Spleen (tissue), 11 donors: ENCODE data around the gene SFMBT1. TPM values are rescaled to one million over a fixed set of nuclear protein-coding genes. Genes with fewer than 3 reads are reported as not detected.

ENCODE experiments used
- DNase-seq: peaks from one replicate; pipeline ENCODE4 v3.0.0-alpha.2; 2020
- H3K27ac ChIP-seq, 8 donors: fragments of 200-600 bp; sonication (generic) in 7 of 8; 1 replicate in 4 of 8; 2 replicates in 4 of 8; pipeline versions ENCODE4 v1.5.0 to v1.8.0; 2016 to 2021; ENCODE audit warnings: inconsistent platforms in 4 of 8, mild to moderate bottlenecking in 4 of 8, moderate library complexity in 1 of 8
- H3K27me3 ChIP-seq, 7 donors: fragments of 200-600 bp; sonication (generic) in 6 of 7; replicated peaks in 1 of 7; 1 replicate in 4 of 7; 2 replicates in 3 of 7; pipeline versions ENCODE4 v1.5.0 to v1.8.0; 2016 to 2021; ENCODE audit warnings: inconsistent platforms in 3 of 7, mild to moderate bottlenecking in 1 of 7
- H3K36me3 ChIP-seq, 6 donors: fragments of 200-600 bp; sonication (generic) in 5 of 6; 1 replicate in 4 of 6; 2 replicates in 2 of 6; pipeline versions ENCODE4 v1.5.0 to v1.8.0; 2016 to 2021; ENCODE audit warnings: inconsistent platforms in 2 of 6
- H3K4me1 ChIP-seq, 6 donors: fragments of 200-600 bp; sonication (generic) in 5 of 6; 1 replicate in 3 of 6; 2 replicates in 3 of 6; pipeline versions ENCODE4 v1.5.0 to v1.8.0; 2016 to 2021; ENCODE audit warnings: inconsistent platforms in 3 of 6
- H3K4me3 ChIP-seq, 8 donors: fragments of 200-600 bp; sonication (generic) in 7 of 8; 1 replicate in 4 of 8; 2 replicates in 4 of 8; pipeline versions ENCODE4 v1.5.0 to v1.8.0; 2016 to 2021; ENCODE audit warnings: inconsistent platforms in 4 of 8, mild to moderate bottlenecking in 4 of 8, moderate library complexity in 2 of 8
- H3K9me3 ChIP-seq, 8 donors: fragments of 200-600 bp; sonication (generic) in 7 of 8; 1 replicate in 4 of 8; 2 replicates in 4 of 8; pipeline versions ENCODE4 v1.5.0 to v1.8.0; 2016 to 2021; ENCODE audit warnings: inconsistent platforms in 4 of 8
- CTCF ChIP-seq, 11 experiments: fragments of 200-600 bp in 7 of 11; fragments of 450-650 bp in 4 of 11; sonication (generic) in 4 of 11; IDR thresholded peaks in 8 of 11; conservative IDR thresholded peaks in 3 of 11; 1 replicate in 7 of 11; 2 replicates in 4 of 11; pipeline versions ENCODE4 v1.4.0 to v1.8.0; 2016 to 2021; ENCODE audit warnings: antibody characterized with exemption in 11 of 11, inconsistent platforms in 4 of 11, mild to moderate bottlenecking in 1 of 11
- POLR2A ChIP-seq, 3 donors: fragments of 450-650 bp; IDR thresholded peaks; one replicate each; pipeline ENCODE4 v1.5.1; 2017; ENCODE audit warnings: antibody characterized with exemption in 3 of 3, mild to moderate bottlenecking in 1 of 3
- POLR2AphosphoS5 ChIP-seq, 3 donors: sonication (generic); formaldehyde crosslinking; IDR thresholded peaks; one replicate each; pipeline ENCODE4 v1.5.1; 2017; ENCODE audit warnings: antibody characterized with exemption in 3 of 3
- WGBS, 5 donors: extraction: QIAGEN DNeasy Blood & Tissue Kit in 3 of 5; methylation state at CpG; one replicate each; pipeline versions ENCODE4 v1.1.5 to v1.1.7; 2013 to 2018; 5-methylcytosine and 5-hydroxymethylcytosine counted together
- intact Hi-C: fragments of 100-400 bp; cut with DNase I; formaldehyde crosslinking; loops from one replicate; pipeline ENCODE4 v1.15.0; 2023; ENCODE audit warnings: low total_unique reads
- polyA plus RNA-seq, 3 donors: library from polyadenylated mRNA; stranded (reverse); fragments of 200-250 nt; gene quantifications; one replicate each; pipeline ENCODE4 v1.2.1, GENCODE V29; 2013
- total RNA-seq, 7 donors: library from RNA; depleted of rRNA in 3 of 7; stranded (reverse); fragments of >200 nt in 3 of 7; fragmentation: NEBNext Ultra II Directional in 4 of 7; extraction: Animal tissue kit (Norgen Biotek cat#: 25700) in 4 of 7; gene quantifications; one replicate each; pipeline versions ENCODE4 v1.1.0 to v1.2.1, GENCODE V29; 2016 to 2021
- donor health status: healthy with polysubstance abuse.
- donor health status: DM: no; HTN: no; CAD: no; lungs with moderate emphysema.
- donor health status: DM: no; HTN: no; CAD: no.
- donor health status: Bipolar disorder and iron deficiency.
- donor health status: healthy.
- donor health status: DM: no; HTN: no; CAD: no.
- donor health status: DM: yes; HTN: yes; CAD: no.

SFMBT1 gene
- total and polyA plus RNA-seq, 10 donors = 3.0 to 24.9 (median 12.3) TPM

GRCh38 chr3:52912885-52913731 lies 132.8 kb downstream of the SFMBT1 start:
- no peaks in the 10 kb centered on the region for H3K4me1 ChIP-seq
- H3K27me3 ChIP-seq = no peaks in the 10 kb centered on the region
- no peak for DNase-seq
- H3K27ac ChIP-seq = no peak overlapping the region
- no peak overlapping the region for H3K4me3 ChIP-seq
- H3K36me3 ChIP-seq = peaks cover 0 to 91% (median 28%) of the 10 kb centered on the region in 6 donors
- TF ChIP-seq CTCF (IDR thresholded peaks at IDR 0.05 in 8 of 11, conservative IDR thresholded peaks at IDR 0.05 in 3 of 11) = no peak
- TF ChIP-seq POLR2AphosphoS5 (IDR thresholded peaks at IDR 0.05) = no peak
- TF ChIP-seq POLR2A (IDR thresholded peaks at IDR 0.05) = no peak
- intact Hi-C loops = no loop called here
- no peaks in the 10 kb centered on the region for H3K9me3 ChIP-seq
- 85 to 94% (median 90%) methylated on average over 9 of the region's 9 CpGs for WGBS, 5 donors

DNA sequence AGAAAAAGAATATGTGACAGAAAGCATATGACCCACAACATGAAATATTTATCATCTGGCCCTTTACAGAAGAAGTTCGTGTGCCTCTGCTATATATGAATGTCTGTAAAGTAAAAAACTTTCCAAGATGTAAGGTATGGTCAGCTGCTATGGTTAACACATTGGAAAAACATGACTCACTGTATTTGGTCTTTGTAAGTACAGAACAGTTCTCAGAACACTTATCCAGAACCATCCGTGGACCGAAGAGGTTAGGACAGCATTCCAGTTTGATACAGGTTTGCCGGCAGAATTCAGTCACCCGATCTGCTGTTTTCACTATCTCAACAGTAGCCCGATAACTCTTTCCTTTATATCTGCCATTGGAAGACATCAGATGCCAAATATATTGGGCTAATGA lies 135.1 kb downstream of the SFMBT1 start:
- DNase-seq = no peak
- 93 to 96% (median 94%) methylated on average over 6 of the region's 6 CpGs for WGBS, 5 donors
- peaks cover 0 to 92% (median 38%) of the 10 kb centered on the region in 6 donors for H3K36me3 ChIP-seq
- TF ChIP-seq POLR2AphosphoS5 (IDR thresholded peaks at IDR 0.05) = no peak
- TF ChIP-seq POLR2A (IDR thresholded peaks at IDR 0.05) = no peak
- TF ChIP-seq CTCF (IDR thresholded peaks at IDR 0.05 in 8 of 11, conservative IDR thresholded peaks at IDR 0.05 in 3 of 11) = no peak
- intact Hi-C loops = no loop called here
- no peak overlapping the region for H3K27ac ChIP-seq
- H3K4me1 ChIP-seq = no peaks in the 10 kb centered on the region
- no peak overlapping the region for H3K4me3 ChIP-seq
- no peaks in the 10 kb centered on the region for H3K27me3 ChIP-seq
- H3K9me3 ChIP-seq = no peaks in the 10 kb centered on the region

DNA sequence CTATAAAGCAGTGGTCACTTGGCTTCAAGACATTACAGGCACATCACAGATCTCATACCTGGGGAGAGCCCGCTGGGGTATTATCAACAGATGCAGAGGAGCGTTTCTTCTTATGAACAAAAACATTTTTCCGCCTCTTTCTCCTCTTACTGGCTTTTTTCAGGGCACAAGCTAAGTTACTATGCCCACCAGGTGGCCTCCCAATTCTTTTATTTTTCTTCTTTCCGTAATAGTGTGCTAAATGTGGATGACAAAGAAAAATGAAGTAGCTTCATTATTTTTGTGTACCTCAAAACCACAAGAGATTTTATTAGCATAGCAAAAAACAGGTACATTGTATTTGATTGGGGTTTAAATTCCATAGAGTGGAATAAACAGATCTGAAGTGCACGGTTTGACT lies 138.4 kb downstream of the SFMBT1 start:
- Histone ChIP-seq H3K4me3 (no peak overlapping the region), H3K9me3 (no peaks in the 10 kb centered on the region), H3K4me1 (no peaks in the 10 kb centered on the region), H3K36me3 (peaks cover 0 to 91% (median 35%) of the 10 kb centered on the region in 6 donors), H3K27ac (no peak overlapping the region), H3K27me3 (no peaks in the 10 kb centered on the region)
- DNase-seq = no peak
- TF ChIP-seq POLR2AphosphoS5 (IDR thresholded peaks at IDR 0.05) (no peak), POLR2A (IDR thresholded peaks at IDR 0.05) (no peak), CTCF (IDR thresholded peaks at IDR 0.05 in 8 of 11, conservative IDR thresholded peaks at IDR 0.05 in 3 of 11) (no peak)
- WGBS, 5 donors = 89 to 94% (median 91%) methylated on average over 5 of the region's 5 CpGs
- intact Hi-C loops = no loop called here

DNA sequence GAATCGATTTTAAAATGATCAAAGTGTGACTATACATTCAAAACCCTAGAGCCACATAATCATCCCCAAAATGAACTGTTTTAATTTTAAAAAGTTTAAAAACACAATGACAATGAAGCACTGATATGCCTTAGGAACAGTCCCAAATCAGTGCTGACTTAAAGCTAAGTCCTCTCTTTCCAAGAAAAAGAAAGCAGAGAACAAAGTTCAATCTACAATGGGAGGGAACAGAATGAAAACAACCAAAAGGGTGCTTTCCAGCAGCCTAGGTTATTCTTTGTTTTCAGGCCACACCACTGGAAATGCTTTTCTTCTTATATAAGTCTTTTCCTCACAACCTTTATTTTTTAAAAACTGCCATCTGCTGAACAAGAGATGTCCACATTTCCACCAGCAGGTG lies 141.3 kb downstream of the SFMBT1 start:
- no peak for DNase-seq
- Histone ChIP-seq H3K9me3 (no peaks in the 10 kb centered on the region), H3K27me3 (no peaks in the 10 kb centered on the region), H3K4me1 (no peaks in the 10 kb centered on the region), H3K27ac (no peak overlapping the region), H3K36me3 (peaks cover 0 to 66% (median 26%) of the 10 kb centered on the region in 6 donors), H3K4me3 (no peak overlapping the region)
- WGBS, 5 donors = 91 to 97% (median 93%) methylated on average over 1 of the region's 1 CpG
- intact Hi-C loops = no loop called here
- no peak for TF ChIP-seq POLR2AphosphoS5 (IDR thresholded peaks at IDR 0.05)
- TF ChIP-seq POLR2A (IDR thresholded peaks at IDR 0.05) = no peak
- TF ChIP-seq CTCF (IDR thresholded peaks at IDR 0.05 in 8 of 11, conservative IDR thresholded peaks at IDR 0.05 in 3 of 11) = no peak
